ENCODE data around the gene NCSTN.

DNA sequence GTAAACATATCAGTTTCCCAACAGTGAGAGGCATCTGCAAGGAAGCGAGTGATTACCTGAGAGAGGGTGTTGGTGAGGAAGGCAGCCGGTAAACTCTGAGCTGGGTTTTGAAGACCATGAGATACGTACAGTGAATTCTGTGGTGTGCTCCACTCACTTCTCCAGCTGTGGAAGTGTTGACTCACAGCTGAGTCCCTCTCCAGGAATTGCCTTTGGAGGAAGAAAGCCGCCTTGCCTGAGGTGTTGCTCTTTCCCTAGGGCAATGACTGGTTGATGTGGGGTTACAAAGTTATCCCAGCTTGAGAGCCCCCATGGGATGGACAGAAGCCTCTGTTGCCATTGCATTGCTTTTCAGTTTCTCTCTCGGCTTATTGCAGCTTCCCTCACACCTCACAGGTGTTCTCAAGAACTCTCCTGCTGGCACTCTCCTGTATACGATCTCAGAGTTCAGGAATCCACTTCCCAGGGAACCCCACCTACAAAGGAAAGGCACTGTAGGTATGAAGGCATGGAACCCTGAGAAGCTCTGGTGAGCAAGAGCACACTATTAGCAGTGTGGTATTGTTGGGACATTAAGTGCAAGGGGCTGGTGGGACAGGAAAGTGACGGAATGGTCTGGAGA, 34.5 kb downstream of the NCSTN start:
- no peak for TF ChIP-seq ERF (CRISPR knock-in tag; IDR thresholded peaks at IDR 0.05)
- TF ChIP-seq CREB1 (IDR thresholded peaks at IDR 0.05) = no peak
- TF ChIP-seq CREB1 (CRISPR knock-in tag; IDR thresholded peaks at IDR 0.05) = no peak
